Measurements from ENCODE around the gene JMY. TPM values are rescaled to one million over a fixed set of nuclear protein-coding genes. Genes with fewer than 3 reads are reported as not detected.

JMY gene
- polyA plus RNA-seq, 1 of the 3 experiments (the other 2 are of a cell fraction): 1.7 TPM

DNA sequence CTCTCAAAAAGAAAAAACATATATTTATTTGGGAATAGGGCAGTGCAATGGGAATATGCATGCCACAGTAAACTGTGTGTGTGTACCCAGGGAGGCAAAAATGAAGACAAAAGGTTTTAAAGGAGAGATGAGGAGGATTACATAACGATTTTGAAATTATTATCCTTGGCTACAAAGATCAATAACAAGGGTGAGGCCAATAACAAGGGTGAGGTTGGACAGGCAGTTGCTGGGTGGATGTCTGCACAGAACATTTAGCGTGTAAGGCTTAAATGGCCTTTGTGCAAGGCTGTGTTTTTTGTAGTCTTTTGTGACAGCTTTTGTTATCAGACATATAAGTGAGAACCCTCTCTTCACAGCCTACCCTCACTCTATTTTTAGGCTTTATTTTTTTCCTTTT lies 114.0 kb downstream of the JMY start:
- no peak for DNase-seq
- Histone ChIP-seq H3K36me3 (replicated peaks in 1 of 2; ENCODE audit: control insufficient read depth in 1 of 2, insufficient read depth in 2 of 2, low read length in 1 of 2) (no peaks in the 10 kb centered on the region), H3K4me1 (ENCODE audit: control insufficient read depth in 1 of 2, insufficient read depth in 2 of 2, low read depth in 1 of 2, low read length in 1 of 2) (no peaks in the 10 kb centered on the region), H3K9ac (no peak overlapping the region), H3F3A (replicated peaks; ENCODE audit: insufficient read depth) (no peaks in the 10 kb centered on the region), H3K9me3 (no peaks in the 10 kb centered on the region), H3K4me3 (ENCODE audit: low read depth in 2 of 2, low read length in 1 of 2) (no peak overlapping the region), H3K27me3 (ENCODE audit: insufficient read depth) (no peaks in the 10 kb centered on the region), H3K27ac (ENCODE audit: low read depth in 2 of 2, low read length in 1 of 2) (no peak overlapping the region), H3K9me2 (no peaks in the 10 kb centered on the region), H3K4me2 (no peak overlapping the region), H4K20me1 (ENCODE audit: insufficient read depth) (no peaks in the 10 kb centered on the region), H3K79me2 (ENCODE audit: insufficient read depth) (no peaks in the 10 kb centered on the region), H2AFZ (ENCODE audit: low read depth) (no peak overlapping the region)
- CTCF ChIA-PET: no interaction called here
- 64% methylated on average over 2 of the region's 2 CpGs for WGBS (ENCODE audit: low lambda C conversion rate)
- TF ChIP-seq RFX5 (IDR thresholded peaks at IDR 0.05; ENCODE audit: low read length) (no peak), POLR2AphosphoS5 (IDR thresholded peaks at IDR 0.05; ENCODE audit: low read depth, low read length) (no peak), FOXM1 (IDR thresholded peaks at IDR 0.05; ENCODE audit: low read depth) (no peak), JUND (IDR thresholded peaks at IDR 0.05) (no peak), RAD21 (IDR thresholded peaks at IDR 0.05; ENCODE audit: low read length) (no peak), RCOR1 (IDR thresholded peaks at IDR 0.05; ENCODE audit: low read length) (no peak), SMC3 (IDR thresholded peaks at IDR 0.05; ENCODE audit: low read depth, low read length) (no peak), TCF12 (IDR thresholded peaks at IDR 0.05) (no peak), EZH2phosphoT487 (IDR thresholded peaks at IDR 0.05; ENCODE audit: borderline replicate concordance, low read depth) (no peak), EP300 (IDR thresholded peaks at IDR 0.05; ENCODE audit: borderline replicate concordance in 1 of 2, low read depth in 1 of 2, low read length in 1 of 2) (no peak), SIN3A (IDR thresholded peaks at IDR 0.05; ENCODE audit: borderline replicate concordance, low read depth, low read length) (no peak), MXI1 (IDR thresholded peaks at IDR 0.05; ENCODE audit: low read depth, low read length) (no peak)
- TF ChIP-seq, protein P1, sequence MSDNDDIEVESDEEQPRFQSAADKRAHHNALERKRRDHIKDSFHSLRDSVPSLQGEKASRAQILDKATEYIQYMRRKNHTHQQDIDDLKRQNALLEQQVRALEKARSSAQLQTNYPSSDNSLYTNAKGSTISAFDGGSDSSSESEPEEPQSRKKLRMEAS (IDR thresholded peaks at IDR 0.05; ENCODE audit: low read depth): no peak
- TF ChIP-seq, protein P2, sequence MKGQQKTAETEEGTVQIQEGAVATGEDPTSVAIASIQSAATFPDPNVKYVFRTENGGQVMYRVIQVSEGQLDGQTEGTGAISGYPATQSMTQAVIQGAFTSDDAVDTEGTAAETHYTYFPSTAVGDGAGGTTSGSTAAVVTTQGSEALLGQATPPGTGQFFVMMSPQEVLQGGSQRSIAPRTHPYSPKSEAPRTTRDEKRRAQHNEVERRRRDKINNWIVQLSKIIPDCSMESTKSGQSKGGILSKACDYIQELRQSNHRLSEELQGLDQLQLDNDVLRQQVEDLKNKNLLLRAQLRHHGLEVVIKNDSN (IDR thresholded peaks at IDR 0.05; ENCODE audit: borderline replicate concordance, low read depth): no peak
- POLR2A ChIA-PET: no interaction called here

DNA sequence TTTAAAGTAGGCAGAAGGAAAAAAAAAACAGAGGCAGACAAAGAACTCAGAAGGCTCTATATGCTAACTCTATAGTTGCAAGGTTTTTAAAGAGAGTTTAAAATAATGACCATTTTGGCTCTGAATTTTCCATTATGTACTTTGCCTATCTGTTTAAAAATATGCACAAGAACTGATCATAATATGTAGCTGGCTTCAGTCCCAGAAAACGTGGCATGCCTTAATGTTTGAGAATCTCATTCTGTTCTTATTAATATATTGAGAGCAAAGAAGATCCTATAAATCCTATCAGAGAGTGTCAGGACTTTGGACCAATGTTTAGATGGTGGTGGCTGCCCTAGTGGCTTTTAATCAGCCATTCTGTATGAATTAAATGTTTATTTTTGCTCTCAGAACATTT lies 121.5 kb downstream of the JMY start:
- Histone ChIP-seq H3K9me3 (no peaks in the 10 kb centered on the region), H3K36me3 (replicated peaks in 1 of 2; ENCODE audit: control insufficient read depth in 1 of 2, insufficient read depth in 2 of 2, low read length in 1 of 2) (no peaks in the 10 kb centered on the region), H3K27ac (ENCODE audit: low read depth in 2 of 2, low read length in 1 of 2) (no peak overlapping the region), H3K9ac (no peak overlapping the region), H3K79me2 (ENCODE audit: insufficient read depth) (no peaks in the 10 kb centered on the region), H3K9me2 (no peaks in the 10 kb centered on the region), H4K20me1 (ENCODE audit: insufficient read depth) (no peaks in the 10 kb centered on the region), H3F3A (replicated peaks; ENCODE audit: insufficient read depth) (peaks cover 4% of the 10 kb centered on the region), H2AFZ (ENCODE audit: low read depth) (no peak overlapping the region), H3K4me2 (no peak overlapping the region), H3K4me3 (ENCODE audit: low read depth in 2 of 2, low read length in 1 of 2) (no peak overlapping the region), H3K27me3 (ENCODE audit: insufficient read depth) (no peaks in the 10 kb centered on the region), H3K4me1 (ENCODE audit: control insufficient read depth in 1 of 2, insufficient read depth in 2 of 2, low read depth in 1 of 2, low read length in 1 of 2) (no peaks in the 10 kb centered on the region)
- DNase-seq: no peak
- ChIA-PET CTCF (no interaction called here), POLR2A (no interaction called here)
- WGBS (ENCODE audit: low lambda C conversion rate): 4% methylated on average over 1 of the region's 1 CpG
- TF ChIP-seq, protein P3, sequence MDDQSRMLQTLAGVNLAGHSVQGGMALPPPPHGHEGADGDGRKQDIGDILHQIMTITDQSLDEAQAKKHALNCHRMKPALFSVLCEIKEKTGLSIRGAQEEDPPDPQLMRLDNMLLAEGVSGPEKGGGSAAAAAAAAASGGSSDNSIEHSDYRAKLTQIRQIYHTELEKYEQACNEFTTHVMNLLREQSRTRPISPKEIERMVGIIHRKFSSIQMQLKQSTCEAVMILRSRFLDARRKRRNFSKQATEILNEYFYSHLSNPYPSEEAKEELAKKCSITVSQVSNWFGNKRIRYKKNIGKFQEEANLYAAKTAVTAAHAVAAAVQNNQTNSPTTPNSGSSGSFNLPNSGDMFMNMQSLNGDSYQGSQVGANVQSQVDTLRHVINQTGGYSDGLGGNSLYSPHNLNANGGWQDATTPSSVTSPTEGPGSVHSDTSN (IDR thresholded peaks at IDR 0.05): no peak
- TF ChIP-seq GATA2 (CRISPR knock-in tag; IDR thresholded peaks at IDR 0.05): no peak
- no peak for TF ChIP-seq FOSL2 (IDR thresholded peaks at IDR 0.05; ENCODE audit: borderline replicate concordance, low read depth)
- no peak for TF ChIP-seq FOXM1 (IDR thresholded peaks at IDR 0.05; ENCODE audit: low read depth)
- TF ChIP-seq GABPA (IDR thresholded peaks at IDR 0.05; ENCODE audit: low read depth): no peak
- TF ChIP-seq, protein P4, sequence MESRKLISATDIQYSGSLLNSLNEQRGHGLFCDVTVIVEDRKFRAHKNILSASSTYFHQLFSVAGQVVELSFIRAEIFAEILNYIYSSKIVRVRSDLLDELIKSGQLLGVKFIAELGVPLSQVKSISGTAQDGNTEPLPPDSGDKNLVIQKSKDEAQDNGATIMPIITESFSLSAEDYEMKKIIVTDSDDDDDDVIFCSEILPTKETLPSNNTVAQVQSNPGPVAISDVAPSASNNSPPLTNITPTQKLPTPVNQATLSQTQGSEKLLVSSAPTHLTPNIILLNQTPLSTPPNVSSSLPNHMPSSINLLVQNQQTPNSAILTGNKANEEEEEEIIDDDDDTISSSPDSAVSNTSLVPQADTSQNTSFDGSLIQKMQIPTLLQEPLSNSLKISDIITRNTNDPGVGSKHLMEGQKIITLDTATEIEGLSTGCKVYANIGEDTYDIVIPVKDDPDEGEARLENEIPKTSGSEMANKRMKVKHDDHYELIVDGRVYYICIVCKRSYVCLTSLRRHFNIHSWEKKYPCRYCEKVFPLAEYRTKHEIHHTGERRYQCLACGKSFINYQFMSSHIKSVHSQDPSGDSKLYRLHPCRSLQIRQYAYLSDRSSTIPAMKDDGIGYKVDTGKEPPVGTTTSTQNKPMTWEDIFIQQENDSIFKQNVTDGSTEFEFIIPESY (IDR thresholded peaks at IDR 0.05; ENCODE audit: borderline replicate concordance, low read depth): no peak
- TF ChIP-seq TEAD4 (IDR thresholded peaks at IDR 0.05; ENCODE audit: borderline replicate concordance, insufficient read depth): no peak
- no peak for TF ChIP-seq TAF1 (IDR thresholded peaks at IDR 0.05; ENCODE audit: borderline replicate concordance, low read depth, low read length)
- TF ChIP-seq, protein P1 (IDR thresholded peaks at IDR 0.05; ENCODE audit: low read depth): no peak
- TF ChIP-seq, protein P2 (IDR thresholded peaks at IDR 0.05; ENCODE audit: borderline replicate concordance, low read depth): no peak
- TF ChIP-seq, protein P5, sequence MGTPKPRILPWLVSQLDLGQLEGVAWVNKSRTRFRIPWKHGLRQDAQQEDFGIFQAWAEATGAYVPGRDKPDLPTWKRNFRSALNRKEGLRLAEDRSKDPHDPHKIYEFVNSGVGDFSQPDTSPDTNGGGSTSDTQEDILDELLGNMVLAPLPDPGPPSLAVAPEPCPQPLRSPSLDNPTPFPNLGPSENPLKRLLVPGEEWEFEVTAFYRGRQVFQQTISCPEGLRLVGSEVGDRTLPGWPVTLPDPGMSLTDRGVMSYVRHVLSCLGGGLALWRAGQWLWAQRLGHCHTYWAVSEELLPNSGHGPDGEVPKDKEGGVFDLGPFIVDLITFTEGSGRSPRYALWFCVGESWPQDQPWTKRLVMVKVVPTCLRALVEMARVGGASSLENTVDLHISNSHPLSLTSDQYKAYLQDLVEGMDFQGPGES (IDR thresholded peaks at IDR 0.05; ENCODE audit: low read depth, low read length): no peak
- no peak for TF ChIP-seq MEF2A (IDR thresholded peaks at IDR 0.05; ENCODE audit: borderline replicate concordance, low read depth)
- no peak for TF ChIP-seq RAD21 (IDR thresholded peaks at IDR 0.05; ENCODE audit: low read length)
- no peak for TF ChIP-seq SMC3 (IDR thresholded peaks at IDR 0.05; ENCODE audit: low read depth, low read length)
- no peak for TF ChIP-seq JUND (IDR thresholded peaks at IDR 0.05)
- TF ChIP-seq MXI1 (IDR thresholded peaks at IDR 0.05; ENCODE audit: low read depth, low read length): no peak
